Epithelial cell of esophagus (primary cell): Measurements from ENCODE around the gene NUP205.

ENCODE experiments used
- DNase-seq: peaks from one replicate; pipeline ENCODE4 v3.0.0; 2010; ENCODE audit warnings: low read depth
- H3K4me3 ChIP-seq: 2 replicates; pipeline ENCODE4 v1.5.1; 2011; ENCODE audit warnings: mild to moderate bottlenecking, low read length, control low read depth
- CTCF ChIP-seq: IDR thresholded peaks from 2 replicates; pipeline ENCODE4 v1.5.1; 2011; ENCODE audit warnings: low read depth, mild to moderate bottlenecking, low read length, control low read depth, inconsistent platforms; ENCODE audit not compliant: insufficient read depth; ENCODE audit errors: missing control alignments

The NUP205 gene

GRCh38 chr7:135693558-135693957 lies 135.8 kb downstream of the NUP205 start:
- H3K4me3 ChIP-seq: no peak overlapping the region
- DNase-seq: no peak
- no peak for TF ChIP-seq CTCF

GRCh38 chr7:135697276-135698049 lies 139.7 kb downstream of the NUP205 start:
- TF ChIP-seq CTCF: no peak
- no peak for DNase-seq
- H3K4me3 ChIP-seq: no peak overlapping the region
